ENCODE results near the gene TIPRL. TPM values are rescaled to one million over a fixed set of nuclear protein-coding genes. Genes with fewer than 3 reads are reported as not detected.

The TIPRL gene
- total and polyA plus RNA-seq, 9 of the 15 experiments (the other 6 are each of a cell fraction or from before 2014, with no cell fraction given), result 41.4 to 90.2 (median 69.9) TPM

- TF ChIP-seq RREB1 (CRISPR knock-in tag; IDR thresholded peaks at IDR 0.05) (peak; percentile 56), ELF4 (CRISPR knock-in tag; IDR thresholded peaks at IDR 0.05) (no peak), GABPA (tag; conservative IDR thresholded peaks at IDR 0.05; ENCODE audit: low read depth) (peak; percentile 48; the same call in 1 of the 2 replicates), KLF1 (tag; IDR thresholded peaks at IDR 0.05) (no peak), POLR3G (IDR thresholded peaks at IDR 0.05; ENCODE audit: extremely low read depth, insufficient read length, insufficient replicate concordance) (no peak), ZNF766 (CRISPR knock-in tag; conservative IDR thresholded peaks at IDR 0.05) (peak; percentile 54; the same call in 1 of the 2 replicates), SIX5 (IDR thresholded peaks at IDR 0.05; ENCODE audit: borderline replicate concordance in 1 of 2, insufficient read depth in 1 of 2, low read depth in 1 of 2, low read length in 2 of 2) (no peak), MEF2D (tag; conservative IDR thresholded peaks at IDR 0.05; ENCODE audit: low read depth) (no peak), CBX2 (IDR thresholded peaks at IDR 0.05; ENCODE audit: insufficient read depth, low read length, poor library complexity, severe bottlenecking) (no peak), ATF3 (IDR thresholded peaks at IDR 0.05) (peak; percentile 41; the same call in 1 of the 2 replicates), ATF3 (CRISPR knock-in tag; conservative IDR thresholded peaks at IDR 0.05) (no peak), FOXP1 (CRISPR knock-in tag; IDR thresholded peaks at IDR 0.05) (no peak), CXXC5 (CRISPR knock-in tag; IDR thresholded peaks at IDR 0.05) (peak; percentile 41; the same call in 1 of the 2 replicates), NONO (IDR thresholded peaks at IDR 0.05; ENCODE audit: low read depth in 2 of 2, low read length in 1 of 2) (no peak), NR2C1 (IDR thresholded peaks at IDR 0.05) (no peak), NR2C1 (tag; IDR thresholded peaks at IDR 0.05) (peak; percentile 54), C11orf30 (IDR thresholded peaks at IDR 0.05; ENCODE audit: low read depth) (no peak), EP300 (IDR thresholded peaks at IDR 0.05; ENCODE audit: low read length) (peak; percentile 33; the same call in 1 of the 2 replicates), ZBTB26 (CRISPR knock-in tag; IDR thresholded peaks at IDR 0.05) (no peak), ATF4 (CRISPR knock-in tag; IDR thresholded peaks at IDR 0.05) (peak; percentile 86)
Measured at GRCh38 chr1:168243636-168244212, 65.0 kb downstream of the TIPRL start (continued).
